Osteoblast (primary cell): ENCODE measurements around the gene NUDT3. TPM values are rescaled to one million over a fixed set of nuclear protein-coding genes. Genes with fewer than 3 reads are reported as not detected.
A peak's percentile ranks its signal among the peaks of the same experiment; 100 is the strongest.

Source experiments
- DNase-seq: peaks from one replicate; pipeline ENCODE4 v3.0.0; 2011; ENCODE audit warnings: low spot score, mixed read lengths; ENCODE audit not compliant: insufficient read length; ENCODE audit errors: missing footprints
- H2AFZ ChIP-seq: 2 replicates; pipeline ENCODE4 v1.6.0; 2011; ENCODE audit warnings: mild to moderate bottlenecking, low read length
- H3K27ac ChIP-seq: 2 replicates; pipeline ENCODE4 v1.5.1; 2011; ENCODE audit warnings: mild to moderate bottlenecking, low read depth, low read length, moderate library complexity
- H3K27me3 ChIP-seq: 2 replicates; pipeline ENCODE4 v1.6.0; 2012; ENCODE audit warnings: mild to moderate bottlenecking, control low read depth, inconsistent platforms, low read length, moderate library complexity; ENCODE audit not compliant: insufficient read depth
- H3K36me3 ChIP-seq: 2 replicates; pipeline ENCODE4 v1.5.1; 2011; ENCODE audit warnings: mild to moderate bottlenecking, low read length, control low read depth, moderate library complexity; ENCODE audit not compliant: insufficient read depth
- H3K4me1 ChIP-seq: 2 replicates; pipeline ENCODE4 v1.5.1; 2011; ENCODE audit warnings: mild to moderate bottlenecking, low read length, control low read depth, moderate library complexity; ENCODE audit not compliant: insufficient read depth
- H3K4me2 ChIP-seq: 2 replicates; pipeline ENCODE4 v1.6.0; 2011; ENCODE audit warnings: mild to moderate bottlenecking, low read length; ENCODE audit not compliant: insufficient read depth
- H3K4me3 ChIP-seq: fragments of 200-600 bp; sonication (generic); 3 replicates; pipeline ENCODE4 v1.5.1; 2012; ENCODE audit warnings: mild to moderate bottlenecking, low read length, inconsistent platforms; ENCODE audit not compliant: insufficient read depth
- H3K79me2 ChIP-seq: 2 replicates; pipeline ENCODE4 v1.6.0; 2012; ENCODE audit warnings: mild to moderate bottlenecking, low read length, control low read depth, inconsistent platforms; ENCODE audit not compliant: insufficient read depth
- H3K9me3 ChIP-seq: 2 replicates; pipeline ENCODE4 v1.5.1; 2011; ENCODE audit warnings: low read depth, low read length, control low read depth
- H4K20me1 ChIP-seq: 2 replicates; pipeline ENCODE4 v1.6.0; 2012; ENCODE audit warnings: mild to moderate bottlenecking, low read length, control low read depth; ENCODE audit not compliant: insufficient read depth
- CTCF ChIP-seq: IDR thresholded peaks from 2 replicates; pipeline ENCODE4 v1.5.1; 2011; ENCODE audit warnings: mild to moderate bottlenecking, low read depth, low read length, moderate library complexity; ENCODE audit errors: extremely low read depth
- total RNA-seq: library from RNA; depleted of rRNA; stranded (reverse); fragments of >200 nt; gene quantifications from 2 replicates; pipeline ENCODE4 v1.2.3, GENCODE V29; 2012

Gene NUDT3
- 37.6 and 42.4 TPM in 2 replicates for total RNA-seq

- H3K27me3 ChIP-seq = no peaks in the 10 kb centered on the region
- peaks cover 7% of the 10 kb centered on the region for H3K4me1 ChIP-seq
- peak; percentile 78 for TF ChIP-seq CTCF
- no peaks in the 10 kb centered on the region for H3K9me3 ChIP-seq
- DNase-seq = peak; percentile 99
- peak within 1 kb of the TSS; percentile 97 for H2AFZ ChIP-seq
- no peaks in the 10 kb centered on the region for H3K36me3 ChIP-seq
- H3K79me2 ChIP-seq = peaks cover 49% of the 10 kb centered on the region
- H3K4me3 ChIP-seq = peak within 1 kb of the TSS; percentile 93
- H4K20me1 ChIP-seq = peaks cover 25% of the 10 kb centered on the region
- H3K27ac ChIP-seq = peak within 1 kb of the TSS; percentile 58
- peak within 1 kb of the TSS; percentile 97 for H3K4me2 ChIP-seq
Observed at GRCh38 chr6:34392497-34393190, at the start of gene NUDT3. Gene NUDT3 (minus strand): TSS chr6:34392669. CDS start chr6:34392362, 307 bp downstream.

- H3K4me1 ChIP-seq = no peaks in the 10 kb centered on the region
- no peak overlapping the region for H3K27ac ChIP-seq
- H3K9me3 ChIP-seq = no peaks in the 10 kb centered on the region
- H3K4me3 ChIP-seq = no peak overlapping the region
- H2AFZ ChIP-seq = no peak overlapping the region
- no peaks in the 10 kb centered on the region for H3K36me3 ChIP-seq
- H4K20me1 ChIP-seq = no peaks in the 10 kb centered on the region
- DNase-seq = no peak
- peaks cover 3% of the 10 kb centered on the region for H3K27me3 ChIP-seq
- H3K4me2 ChIP-seq = no peak overlapping the region
- no peak for TF ChIP-seq CTCF
- no peaks in the 10 kb centered on the region for H3K79me2 ChIP-seq
Observed at GRCh38 chr6:34441526-34441925, 49.1 kb upstream of the NUDT3 start.

- no peak overlapping the region for H3K4me2 ChIP-seq
- H3K4me3 ChIP-seq = no peak overlapping the region
- no peaks in the 10 kb centered on the region for H3K36me3 ChIP-seq
- H4K20me1 ChIP-seq = no peaks in the 10 kb centered on the region
- DNase-seq = no peak
- no peak overlapping the region for H3K27ac ChIP-seq
- no peaks in the 10 kb centered on the region for H3K9me3 ChIP-seq
- H3K79me2 ChIP-seq = no peaks in the 10 kb centered on the region
- no peak for TF ChIP-seq CTCF
- no peaks in the 10 kb centered on the region for H3K4me1 ChIP-seq
- no peaks in the 10 kb centered on the region for H3K27me3 ChIP-seq
- H2AFZ ChIP-seq = no peak overlapping the region
Observed at GRCh38 chr6:34439442-34439841, 47.0 kb upstream of the NUDT3 start.

- Histone ChIP-seq H3K4me1 (no peaks in the 10 kb centered on the region), H2AFZ (no peak overlapping the region), H3K9me3 (no peaks in the 10 kb centered on the region), H3K36me3 (no peaks in the 10 kb centered on the region), H3K27me3 (no peaks in the 10 kb centered on the region), H3K79me2 (no peaks in the 10 kb centered on the region), H3K27ac (no peak overlapping the region), H3K4me2 (no peak overlapping the region), H4K20me1 (no peaks in the 10 kb centered on the region), H3K4me3 (no peak overlapping the region)
- TF ChIP-seq CTCF = no peak
- no peak for DNase-seq
Observed at GRCh38 chr6:34438705-34439104, 46.2 kb upstream of the NUDT3 start.
